ENCODE measurements around the gene C2orf42. TPM values are rescaled to one million over a fixed set of nuclear protein-coding genes. Genes with fewer than 3 reads are reported as not detected.

Gene C2orf42
- total RNA-seq, 1 experiment from 2014 or later = 17.4 TPM

DNA sequence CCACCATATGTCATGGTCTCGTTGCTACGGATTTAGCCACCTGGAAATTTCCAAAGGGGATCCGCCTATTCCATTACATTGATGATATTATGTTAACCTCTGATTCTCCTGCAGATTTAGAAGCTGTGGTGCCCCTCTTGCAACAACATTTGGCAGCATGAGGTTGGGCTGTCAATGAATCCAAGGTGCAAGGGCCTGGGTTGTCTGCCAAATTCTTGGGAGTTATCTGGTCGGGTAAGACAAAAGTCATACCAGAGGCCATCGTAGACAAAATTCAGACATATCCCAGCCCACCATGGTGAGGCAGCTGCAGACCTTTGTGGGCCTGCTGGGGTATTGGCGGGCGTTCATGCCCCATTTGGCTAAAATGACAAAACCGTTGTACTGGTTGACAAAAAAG is 13.6 kb upstream of the C2orf42 start:
- no peak overlapping the region for H3K4me2 ChIP-seq (ENCODE audit: low read length)
- H3K9me2 ChIP-seq (ENCODE audit: insufficient read depth) = no peaks in the 10 kb centered on the region
- no peaks in the 10 kb centered on the region; a peak in 1 of 4 replicates for H3K36me3 ChIP-seq (ENCODE audit: control insufficient read depth in 1 of 2, insufficient read depth in 2 of 2, low read length in 2 of 2)
- intact Hi-C loops (cut with micrococcal nuclease) = no loop called here
- RAD21 ChIA-PET (ENCODE audit: low non-redundant PET in 1 of 2, low total read pairs in 2 of 2, uncharacterized antibody in 2 of 2, unreplicated experiment in 2 of 2) = no interaction called here
- no peaks in the 10 kb centered on the region for H3K4me1 ChIP-seq (ENCODE audit: control insufficient read depth in 1 of 2, insufficient read depth in 2 of 2, low read length in 2 of 2)
- DNase-seq (ENCODE audit: low read depth, low spot score) (no peak), ATAC-seq (no peak)
- POLR2A ChIA-PET = interaction anchor here (1.8 kb wide), 1 partner anchor 14 kb away, joined by 6 read pairs; the partner anchor contains the start of gene C2orf42
- no peaks in the 10 kb centered on the region for H3K79me2 ChIP-seq (ENCODE audit: insufficient read depth, low read length)
- BruUV-seq (replicated peaks) = no TSS peak
- H4K20me1 ChIP-seq (ENCODE audit: insufficient read depth) = no peaks in the 10 kb centered on the region
- no peak overlapping the region for H3K27ac ChIP-seq (ENCODE audit: low read depth, low read length)
- TF ChIP-seq CEBPB (IDR thresholded peaks at IDR 0.05; ENCODE audit: low read depth) (no peak), YY1 (IDR thresholded peaks at IDR 0.05; ENCODE audit: extremely low read depth, insufficient replicate concordance, low read depth, low read length) (no peak), ELF1 (IDR thresholded peaks at IDR 0.05; ENCODE audit: borderline replicate concordance, low read depth) (no peak), CBX3 (IDR thresholded peaks at IDR 0.05; ENCODE audit: low read depth) (no peak), SP1 (IDR thresholded peaks at IDR 0.05; ENCODE audit: low read depth) (no peak), EZH2phosphoT487 (IDR thresholded peaks at IDR 0.05; ENCODE audit: borderline replicate concordance) (no peak), EZH2 (IDR thresholded peaks at IDR 0.05) (no peak), SIN3A (IDR thresholded peaks at IDR 0.05; ENCODE audit: low read depth) (no peak), TCF7L2 (IDR thresholded peaks at IDR 0.05; ENCODE audit: borderline replicate concordance, extremely low read depth, insufficient read depth, insufficient read length) (no peak), CTCF (IDR thresholded peaks at IDR 0.05 in 2 of 3, conservative IDR thresholded peaks at IDR 0.05 in 1 of 3; ENCODE audit: borderline replicate concordance in 1 of 3, insufficient read depth in 1 of 3, low read depth in 2 of 3, low read length in 2 of 3) (no peak), JUND (IDR thresholded peaks at IDR 0.05) (no peak), SRF (IDR thresholded peaks at IDR 0.05; ENCODE audit: low read depth) (no peak), POLR2A (IDR thresholded peaks at IDR 0.05; ENCODE audit: borderline replicate concordance, extremely low read depth, insufficient read depth, insufficient read length) (no peak), ZNF274 (IDR thresholded peaks at IDR 0.05; ENCODE audit: low read depth, low read length) (no peak), POLR2AphosphoS5 (IDR thresholded peaks at IDR 0.05; ENCODE audit: low read depth, low read length) (no peak), RAD21 (IDR thresholded peaks at IDR 0.05; ENCODE audit: low read depth) (no peak)
- TF ChIP-seq, protein P1, sequence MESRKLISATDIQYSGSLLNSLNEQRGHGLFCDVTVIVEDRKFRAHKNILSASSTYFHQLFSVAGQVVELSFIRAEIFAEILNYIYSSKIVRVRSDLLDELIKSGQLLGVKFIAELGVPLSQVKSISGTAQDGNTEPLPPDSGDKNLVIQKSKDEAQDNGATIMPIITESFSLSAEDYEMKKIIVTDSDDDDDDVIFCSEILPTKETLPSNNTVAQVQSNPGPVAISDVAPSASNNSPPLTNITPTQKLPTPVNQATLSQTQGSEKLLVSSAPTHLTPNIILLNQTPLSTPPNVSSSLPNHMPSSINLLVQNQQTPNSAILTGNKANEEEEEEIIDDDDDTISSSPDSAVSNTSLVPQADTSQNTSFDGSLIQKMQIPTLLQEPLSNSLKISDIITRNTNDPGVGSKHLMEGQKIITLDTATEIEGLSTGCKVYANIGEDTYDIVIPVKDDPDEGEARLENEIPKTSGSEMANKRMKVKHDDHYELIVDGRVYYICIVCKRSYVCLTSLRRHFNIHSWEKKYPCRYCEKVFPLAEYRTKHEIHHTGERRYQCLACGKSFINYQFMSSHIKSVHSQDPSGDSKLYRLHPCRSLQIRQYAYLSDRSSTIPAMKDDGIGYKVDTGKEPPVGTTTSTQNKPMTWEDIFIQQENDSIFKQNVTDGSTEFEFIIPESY (IDR thresholded peaks at IDR 0.05; ENCODE audit: extremely low read depth, insufficient replicate concordance, low read length) = no peak
- TF ChIP-seq, protein P2, sequence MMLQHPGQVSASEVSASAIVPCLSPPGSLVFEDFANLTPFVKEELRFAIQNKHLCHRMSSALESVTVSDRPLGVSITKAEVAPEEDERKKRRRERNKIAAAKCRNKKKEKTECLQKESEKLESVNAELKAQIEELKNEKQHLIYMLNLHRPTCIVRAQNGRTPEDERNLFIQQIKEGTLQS (IDR thresholded peaks at IDR 0.05) = no peak
- no peaks in the 10 kb centered on the region for H3K27me3 ChIP-seq (ENCODE audit: insufficient read depth, low read length)
- CTCF ChIA-PET = no interaction called here
- no peaks in the 10 kb centered on the region for H3K9me3 ChIP-seq (ENCODE audit: control insufficient read depth in 1 of 2, insufficient read depth in 1 of 2, low read depth in 1 of 2, low read length in 2 of 2)
- no peak overlapping the region for H3K4me3 ChIP-seq (replicated peaks in 1 of 2; ENCODE audit: low read depth in 1 of 2, low read length in 2 of 2)
- H3K9ac ChIP-seq (ENCODE audit: low read length) = no peak overlapping the region
- no peak overlapping the region for H2AFZ ChIP-seq (ENCODE audit: low read depth, low read length, poor library complexity, severe bottlenecking)
